Spleen (tissue), 7 donors: Measurements from ENCODE around the gene STAM2.

Source experiments
- POLR2A ChIP-seq, 3 donors: fragments of 450-650 bp; IDR thresholded peaks; one replicate each; pipeline ENCODE4 v1.5.1; 2017; ENCODE audit warnings: antibody characterized with exemption in 3 of 3, mild to moderate bottlenecking in 1 of 3
- TF ChIP-seq, protein P1 (sequence below), 11 experiments: fragments of 200-600 bp in 7 of 11; fragments of 450-650 bp in 4 of 11; sonication (generic) in 4 of 11; IDR thresholded peaks in 8 of 11; conservative IDR thresholded peaks in 3 of 11; 1 replicate in 7 of 11; 2 replicates in 4 of 11; pipeline versions ENCODE4 v1.4.0 to v1.8.0; 2016 to 2021; ENCODE audit warnings: antibody characterized with exemption in 11 of 11, inconsistent platforms in 4 of 11, mild to moderate bottlenecking in 1 of 11
- donor health status: DM: no; HTN: no; CAD: no; lungs with moderate emphysema.
- donor health status: DM: no; HTN: no; CAD: no.
- donor health status: DM: no; HTN: no; CAD: no.

DNA sequence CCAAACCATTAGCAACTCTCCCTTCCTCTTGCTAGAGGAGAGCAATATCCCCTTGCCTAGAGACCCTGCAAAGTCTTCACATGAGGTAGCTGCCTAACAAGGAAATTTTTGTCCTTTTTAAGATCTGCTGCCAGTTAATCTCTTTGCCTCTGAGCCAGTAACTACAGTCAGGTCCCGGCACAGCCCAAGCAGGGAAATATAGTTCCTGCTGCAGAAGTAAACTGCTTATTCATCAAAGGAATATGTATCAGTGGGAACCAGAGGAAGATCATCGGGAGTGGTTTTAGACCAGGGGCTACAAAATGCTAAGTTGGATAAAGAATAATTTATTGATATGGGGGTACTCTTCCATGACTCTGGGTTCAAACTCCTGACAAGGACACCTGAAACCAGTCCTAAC, 107.3 kb downstream of the STAM2 start:
- TF ChIP-seq, protein P1, sequence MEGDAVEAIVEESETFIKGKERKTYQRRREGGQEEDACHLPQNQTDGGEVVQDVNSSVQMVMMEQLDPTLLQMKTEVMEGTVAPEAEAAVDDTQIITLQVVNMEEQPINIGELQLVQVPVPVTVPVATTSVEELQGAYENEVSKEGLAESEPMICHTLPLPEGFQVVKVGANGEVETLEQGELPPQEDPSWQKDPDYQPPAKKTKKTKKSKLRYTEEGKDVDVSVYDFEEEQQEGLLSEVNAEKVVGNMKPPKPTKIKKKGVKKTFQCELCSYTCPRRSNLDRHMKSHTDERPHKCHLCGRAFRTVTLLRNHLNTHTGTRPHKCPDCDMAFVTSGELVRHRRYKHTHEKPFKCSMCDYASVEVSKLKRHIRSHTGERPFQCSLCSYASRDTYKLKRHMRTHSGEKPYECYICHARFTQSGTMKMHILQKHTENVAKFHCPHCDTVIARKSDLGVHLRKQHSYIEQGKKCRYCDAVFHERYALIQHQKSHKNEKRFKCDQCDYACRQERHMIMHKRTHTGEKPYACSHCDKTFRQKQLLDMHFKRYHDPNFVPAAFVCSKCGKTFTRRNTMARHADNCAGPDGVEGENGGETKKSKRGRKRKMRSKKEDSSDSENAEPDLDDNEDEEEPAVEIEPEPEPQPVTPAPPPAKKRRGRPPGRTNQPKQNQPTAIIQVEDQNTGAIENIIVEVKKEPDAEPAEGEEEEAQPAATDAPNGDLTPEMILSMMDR (IDR thresholded peaks at IDR 0.05 in 8 of 11, conservative IDR thresholded peaks at IDR 0.05 in 3 of 11), result no peak
- TF ChIP-seq POLR2A (IDR thresholded peaks at IDR 0.05), result no peak
